HG03457 (cell line): ENCODE results near the gene DNAAF1.

ENCODE experiments used
- ATAC-seq: cut with Tn5 transposase; IDR thresholded peaks from one replicate; pipeline ENCODE4 v1.9.1; 2021; ENCODE audit warnings: moderate number of reproducible peaks; ENCODE audit not compliant: unreplicated experiment

The DNAAF1 gene

DNA sequence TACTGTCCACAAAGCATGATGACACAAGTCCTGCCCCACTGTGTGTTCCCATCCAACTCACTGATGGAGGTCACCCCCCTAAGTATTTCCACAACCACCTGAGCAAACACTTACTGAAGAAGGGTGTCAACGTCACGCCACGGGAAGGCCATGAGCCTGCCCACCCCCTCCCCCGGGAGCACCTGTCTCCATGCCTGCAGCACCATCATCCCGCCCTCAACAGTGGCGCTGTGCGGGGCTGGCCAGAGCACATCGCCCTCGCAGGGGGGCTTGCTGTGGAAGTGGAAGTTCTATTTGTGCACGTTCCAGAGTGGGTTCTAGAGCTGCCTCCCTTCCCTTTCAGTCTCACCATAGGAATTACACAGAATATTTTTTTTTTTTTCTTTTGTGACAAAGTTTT lies 24.1 kb upstream of the DNAAF1 start:
- no peak for ATAC-seq

GRCh38 chr16:84124257-84125073 lies 20.6 kb upstream of the DNAAF1 start:
- no peak for ATAC-seq

- ATAC-seq = no peak
These were observed 14.0 kb upstream of the DNAAF1 start for GRCh38 chr16:84131117-84131516.

- ATAC-seq = no peak
These were observed 12.4 kb upstream of the DNAAF1 start for GRCh38 chr16:84132527-84133285.

DNA sequence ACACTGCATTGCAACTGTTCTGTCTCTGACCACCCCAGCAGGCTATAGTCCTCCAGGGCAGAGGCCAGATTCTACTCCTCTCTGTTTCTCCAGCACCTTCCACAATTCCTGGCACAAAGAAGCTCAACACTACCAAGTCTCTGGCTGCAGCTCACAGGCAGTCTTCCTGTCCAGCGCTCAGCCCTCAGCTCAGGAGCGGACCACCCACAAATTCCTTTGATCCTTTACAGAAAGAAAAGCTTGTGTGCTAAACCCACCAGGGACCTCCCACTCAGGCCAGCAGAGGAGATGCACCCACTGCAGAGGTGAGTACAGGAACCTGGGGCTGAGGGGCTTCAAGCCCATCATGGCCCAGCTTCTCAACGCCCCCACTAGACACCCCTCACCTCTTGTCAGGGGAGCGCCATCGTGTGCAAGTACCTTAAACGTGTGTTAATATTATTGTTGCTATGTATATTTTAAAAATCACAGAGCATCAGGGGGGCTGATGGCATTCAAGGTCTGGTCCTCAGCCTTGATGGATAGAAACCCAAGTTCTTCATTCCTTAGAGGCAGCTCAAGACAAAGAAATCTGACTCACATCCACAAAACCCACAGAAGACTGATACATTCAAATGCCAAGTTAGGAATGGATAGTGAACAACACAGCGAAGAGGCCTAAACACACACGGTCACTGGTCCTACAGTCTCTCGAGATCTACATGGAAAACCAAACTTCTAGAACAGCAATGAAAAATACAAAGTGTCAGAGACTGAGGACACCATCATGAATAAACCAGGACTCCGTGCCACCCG lies 8.6 kb upstream of the DNAAF1 start:
- ATAC-seq = no peak

- ATAC-seq = no peak
These were observed 7.8 kb upstream of the DNAAF1 start for GRCh38 chr16:84137287-84137686.

DNA sequence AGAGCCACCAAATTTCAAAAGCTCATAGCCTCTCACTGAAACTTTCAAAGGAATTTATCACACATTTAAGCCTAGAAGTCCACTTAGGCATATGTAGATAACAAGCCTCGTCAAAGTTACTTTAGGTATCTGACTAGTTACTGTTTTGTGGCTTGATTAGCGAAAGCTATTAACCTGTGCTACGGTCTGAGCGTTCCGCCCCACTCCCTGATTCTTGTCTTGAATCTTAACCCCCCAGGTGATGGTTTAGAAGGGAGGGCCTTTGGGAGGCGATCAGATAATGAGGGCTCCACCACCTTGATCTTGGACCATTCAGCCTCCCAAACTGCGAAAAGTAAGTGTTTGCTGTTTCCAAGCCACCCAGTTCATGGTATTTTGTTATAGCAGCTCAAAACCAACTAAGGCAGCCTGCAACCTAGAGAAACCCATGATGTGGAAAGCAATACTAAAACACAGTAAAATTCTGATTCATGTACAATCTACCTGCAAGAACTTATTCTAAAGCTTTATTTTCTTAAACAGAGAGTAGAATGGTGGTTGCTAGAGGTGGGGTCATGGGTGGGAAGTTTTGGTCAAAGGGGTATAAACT lies 7.2 kb upstream of the DNAAF1 start:
- ATAC-seq = no peak

- ATAC-seq = no peak
These were observed 6.6 kb upstream of the DNAAF1 start for GRCh38 chr16:84138500-84138823.

DNA sequence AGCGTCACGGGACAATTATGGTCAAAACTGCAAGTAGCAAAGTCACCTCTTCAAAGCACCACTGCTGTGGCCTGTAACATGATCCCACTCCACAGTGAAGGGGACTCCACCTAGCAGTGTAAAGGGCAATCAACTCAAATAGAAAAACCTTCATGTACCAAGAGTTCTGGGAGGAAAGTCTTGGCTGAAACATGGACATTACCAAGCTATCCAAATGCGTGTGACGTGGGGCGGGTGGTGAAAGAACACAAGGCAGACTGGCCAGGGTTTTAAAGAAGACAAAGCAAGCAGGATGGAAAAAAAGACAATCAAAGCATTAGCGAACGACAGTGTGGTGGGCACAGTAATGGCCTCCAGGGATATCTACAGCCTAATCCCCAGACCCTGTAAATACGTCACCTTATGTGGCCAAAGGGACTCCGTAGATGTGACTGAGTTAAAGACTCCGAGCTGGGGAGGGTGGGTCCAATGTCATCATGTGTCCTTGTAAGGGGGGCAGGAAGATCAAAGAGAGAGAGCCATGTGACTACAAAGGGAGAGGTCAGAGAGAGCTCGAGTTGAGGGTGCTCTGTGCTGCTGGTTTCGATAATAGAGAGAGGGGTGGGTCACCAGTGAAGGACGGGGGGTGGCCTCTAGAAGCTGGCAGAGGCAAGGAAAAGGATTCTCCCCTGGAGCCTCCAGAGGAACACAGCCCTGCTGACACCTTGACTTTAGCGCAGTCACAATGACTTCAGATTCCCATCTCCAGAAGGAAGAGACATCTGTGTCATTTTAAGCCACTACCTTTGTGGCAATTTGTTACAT lies 6.1 kb upstream of the DNAAF1 start:
- no peak for ATAC-seq

DNA sequence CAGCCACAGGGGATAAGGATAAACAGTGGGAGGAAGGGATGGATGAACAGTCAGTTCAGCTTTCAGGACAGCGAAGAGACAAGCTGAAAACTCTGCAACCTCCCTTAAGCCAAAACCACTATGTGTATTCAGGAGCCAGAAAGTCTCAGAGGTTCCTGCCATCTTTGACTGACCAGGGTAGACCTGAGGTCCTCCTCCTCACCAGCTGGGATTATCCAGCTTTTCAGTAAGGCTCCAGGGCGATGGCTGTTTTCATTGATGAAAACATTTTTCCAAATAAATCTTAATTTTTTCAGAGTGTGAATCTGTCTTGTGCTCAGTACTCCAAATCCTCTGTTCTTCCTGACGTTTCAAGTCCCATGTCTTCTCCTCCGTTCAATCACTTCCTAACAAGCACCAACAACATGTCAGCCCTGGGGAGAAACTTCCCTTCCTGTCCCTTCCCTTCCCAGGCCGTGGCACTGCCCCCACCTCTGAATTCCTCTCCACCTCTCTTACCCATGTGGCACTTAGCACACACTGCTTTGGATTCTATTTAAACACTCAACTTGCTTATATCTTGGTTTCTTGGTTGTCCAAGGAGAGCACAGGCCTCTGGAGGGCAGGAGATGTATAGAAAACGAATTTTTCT lies 5.4 kb upstream of the DNAAF1 start:
- ATAC-seq = no peak

DNA sequence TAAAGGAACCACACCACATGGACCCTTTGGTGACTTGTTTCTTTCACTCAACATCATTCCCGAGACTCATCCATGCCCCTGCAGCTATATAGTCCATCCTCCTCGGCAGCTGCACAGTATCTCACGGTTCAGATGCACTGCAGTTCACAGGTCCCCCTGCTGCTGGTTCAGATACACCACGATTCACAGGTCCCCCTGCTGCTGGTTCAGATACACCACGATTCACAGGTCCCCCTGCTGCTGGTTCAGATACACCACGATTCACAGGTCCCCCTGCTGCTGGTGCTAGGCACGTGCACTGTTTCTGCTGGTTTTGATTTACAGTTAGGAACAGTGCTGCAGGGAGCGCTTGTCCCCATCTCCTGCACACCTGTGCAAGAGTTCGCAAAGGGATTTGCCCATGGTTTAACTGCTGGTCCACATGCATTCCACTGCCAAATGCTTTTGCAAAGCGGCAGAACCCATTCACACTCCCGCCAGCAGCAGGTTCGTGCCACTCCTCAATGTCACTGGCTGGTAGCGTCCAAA lies 3.9 kb upstream of the DNAAF1 start:
- no peak for ATAC-seq

GRCh38 chr16:84143081-84143480 lies 2.0 kb upstream of the DNAAF1 start:
- no peak for ATAC-seq

GRCh38 chr16:84143784-84144199 lies 1.3 kb upstream of the DNAAF1 start:
- no peak for ATAC-seq

GRCh38 chr16:84144209-84144858 lies 774 bp upstream of the DNAAF1 start:
- no peak for ATAC-seq

DNA sequence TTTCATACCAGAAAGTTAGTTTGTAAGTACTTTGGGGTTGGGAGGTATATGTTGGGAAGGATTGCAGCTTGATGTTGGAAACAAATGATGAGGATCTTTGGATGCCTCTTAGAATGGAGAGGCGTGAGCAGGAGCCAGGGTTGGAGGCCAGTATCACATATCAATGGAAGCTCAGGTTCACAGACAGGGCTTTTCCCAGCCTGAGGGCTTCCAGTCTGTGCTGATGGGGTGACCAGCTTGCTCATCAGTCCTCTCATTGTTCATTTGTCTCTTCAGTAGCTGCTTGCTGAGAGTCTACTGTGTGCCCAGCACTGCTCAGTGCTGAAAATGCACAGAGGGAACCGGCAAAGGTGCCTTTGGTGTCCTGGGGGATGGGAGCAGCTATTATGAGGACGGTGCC lies 5.8 kb downstream of the DNAAF1 start:
- ATAC-seq = no peak

DNA sequence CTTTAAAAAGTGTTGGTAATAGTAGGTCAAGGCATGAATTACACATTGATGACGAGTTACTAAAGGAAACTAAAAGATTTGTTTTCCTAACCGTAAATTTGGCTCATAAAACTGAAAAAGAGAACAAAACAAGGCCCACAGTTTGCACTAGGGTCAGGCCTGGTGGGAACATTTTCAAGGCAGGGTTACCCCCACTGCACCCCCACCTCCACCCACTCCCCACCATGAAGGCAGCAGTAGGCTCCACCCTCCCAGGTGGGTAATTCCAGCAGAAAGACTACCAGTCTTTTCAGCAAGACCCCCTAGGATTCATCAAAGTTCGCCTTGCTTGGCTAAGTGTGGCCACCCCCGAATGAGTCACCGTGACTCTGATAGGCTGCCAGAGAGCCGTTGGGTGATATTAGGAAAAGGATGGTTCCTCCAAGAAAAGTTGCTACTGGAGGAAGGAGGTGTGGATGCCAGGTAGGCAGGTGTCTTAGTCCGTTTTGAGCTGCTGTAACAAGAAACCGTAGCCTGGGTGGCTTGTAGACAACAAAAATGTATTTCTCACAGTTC lies 8.6 kb downstream of the DNAAF1 start:
- no peak for ATAC-seq

GRCh38 chr16:84155226-84155625 lies 10.1 kb downstream of the DNAAF1 start:
- ATAC-seq = no peak

DNA sequence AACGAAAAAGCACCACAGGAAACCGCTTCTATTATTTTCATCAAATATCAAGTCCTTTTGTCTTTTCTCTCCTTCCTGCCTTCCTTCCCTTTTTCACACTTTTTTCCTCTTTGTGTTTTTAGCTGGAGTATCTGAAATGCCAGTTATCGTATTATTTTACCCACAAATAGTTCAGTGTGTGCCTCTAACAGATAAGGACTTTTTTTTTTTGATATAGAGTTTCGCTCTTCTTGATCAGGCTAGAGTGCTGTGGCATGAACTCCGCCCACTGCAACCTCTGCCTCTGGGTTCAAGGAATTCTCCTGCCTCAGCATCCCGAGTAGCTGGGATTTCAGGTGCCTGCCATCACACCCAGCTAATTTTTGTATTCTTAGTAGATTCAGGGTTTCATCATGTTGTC lies 10.7 kb downstream of the DNAAF1 start:
- no peak for ATAC-seq

GRCh38 chr16:84156342-84156784 lies 11.3 kb downstream of the DNAAF1 start:
- ATAC-seq = no peak
